Left colon (tissue), 2 donors: ENCODE results near the gene BMPR2. TPM values are rescaled to one million over a fixed set of nuclear protein-coding genes. Genes with fewer than 3 reads are reported as not detected.
"Not testable (repeated sequence)": the region's sequence is repeated elsewhere in the genome, so short reads cannot be mapped to it uniquely, and the experiment has no call there.

Source experiments
- ATAC-seq: fragments of 200-7000 bp; cut with Tn5 transposase; one replicate; pipeline ENCODE4 v1.9.1; 2020; ENCODE audit warnings: mild to moderate bottlenecking, moderate library complexity
- DNase-seq, 2 donors: peaks; one replicate each; pipeline ENCODE4 v3.0.0-alpha.2; 2020
- intact Hi-C, 2 donors: fragments of 100-400 bp; cut with DNase I in 1 of 2; cut with micrococcal nuclease in 1 of 2; formaldehyde crosslinking; loops; one replicate each; pipeline versions ENCODE4 v1.11.2 to v1.14.0; 2022; cut with DNase I, micrococcal nuclease
- total RNA-seq, 2 donors: library from RNA; stranded (reverse); fragmentation: NEBNext Ultra II Directional; extraction: Animal tissue kit (Norgen Biotek cat#: 25700); gene quantifications; one replicate each; pipeline ENCODE4 v1.2.1, GENCODE V29; 2021
- donor health status: DM: no; HTN: no; CAD: no.
- donor health status: DM: yes; HTN: yes; CAD: no.

The BMPR2 gene
- total RNA-seq, 2 donors from 2014 or later = 40.8 to 42.8 TPM

GRCh38 chr2:202564226-202564625, 188.1 kb downstream of the BMPR2 start:
- DNase-seq (no peak), ATAC-seq (no peak)
- intact Hi-C loops = no loop called here

- intact Hi-C loops = no loop called here
- ATAC-seq (no peak), DNase-seq (no peak)
These were observed 190.2 kb downstream of the BMPR2 start for GRCh38 chr2:202566286-202566685.

- DNase-seq = no peak
- intact Hi-C loops = no loop called here
- ATAC-seq = no peak
These were observed 198.4 kb downstream of the BMPR2 start for GRCh38 chr2:202574541-202574940.

- not testable (repeated sequence) for ATAC-seq, DNase-seq
These were observed 199.1 kb downstream of the BMPR2 start for GRCh38 chr2:202575194-202575593.

GRCh38 chr2:202577250-202578183, 201.4 kb downstream of the BMPR2 start:
- no peak for ATAC-seq
- intact Hi-C loops = no loop called here
- DNase-seq = no peak

More at GRCh38 chr2:202575194-202575593, 199.1 kb downstream of the BMPR2 start:
- intact Hi-C loops = not testable (repeated sequence)

GRCh38 chr2:202582846-202583245, 206.7 kb downstream of the BMPR2 start:
- intact Hi-C loops = loop anchor here in 1 of 2 donors (10.0 kb wide), 1 partner anchor 292 kb away; the partner anchor contains the start of gene ICA1L
- DNase-seq, ATAC-seq: not testable (repeated sequence)

GRCh38 chr2:202583709-202584219, 207.6 kb downstream of the BMPR2 start:
- intact Hi-C loops = loop anchor here in 1 of 2 donors (10.0 kb wide), 1 partner anchor 291 kb away; the partner anchor contains the start of gene ICA1L
- DNase-seq (no peak), ATAC-seq (peak; percentile 57)

GRCh38 chr2:202588647-202589581, 212.8 kb downstream of the BMPR2 start:
- intact Hi-C loops = loop anchor here in 1 of 2 donors (10.0 kb wide), 1 partner anchor 286 kb away; the partner anchor contains the start of gene ICA1L
- DNase-seq (peak; percentile 68 to 77), ATAC-seq (peak; percentile 90)

GRCh38 chr2:202589582-202589949, 213.4 kb downstream of the BMPR2 start:
- intact Hi-C loops = loop anchor here in 1 of 2 donors (10.0 kb wide), 1 partner anchor 285 kb away; the partner anchor contains the start of gene ICA1L
- ATAC-seq (no peak), DNase-seq (no peak)

- DNase-seq (no peak), ATAC-seq (no peak)
- intact Hi-C loops = no loop called here
These were observed 216.4 kb downstream of the BMPR2 start for GRCh38 chr2:202592566-202592965.

- DNase-seq (no peak), ATAC-seq (peak; percentile 83)
- intact Hi-C loops = no loop called here
These were observed 223.0 kb downstream of the BMPR2 start for GRCh38 chr2:202599105-202599504.

GRCh38 chr2:202599911-202600310, 223.8 kb downstream of the BMPR2 start:
- no peak for DNase-seq
- peak; percentile 85 for ATAC-seq
- intact Hi-C loops = no loop called here

- DNase-seq (no peak), ATAC-seq (no peak)
- intact Hi-C loops = no loop called here
These were observed 228.6 kb downstream of the BMPR2 start for GRCh38 chr2:202604699-202605098.

GRCh38 chr2:202605174-202605573, 229.0 kb downstream of the BMPR2 start:
- DNase-seq (no peak), ATAC-seq (no peak)
- intact Hi-C loops = no loop called here

GRCh38 chr2:202608142-202608852, 232.2 kb downstream of the BMPR2 start:
- ATAC-seq (no peak), DNase-seq (no peak)
- intact Hi-C loops = no loop called here

- intact Hi-C loops = no loop called here
- DNase-seq (no peak), ATAC-seq (peak; percentile 100)
These were observed 233.4 kb downstream of the BMPR2 start for GRCh38 chr2:202609381-202610145.

GRCh38 chr2:202610380-202610779, 234.3 kb downstream of the BMPR2 start:
- ATAC-seq (no peak), DNase-seq (no peak)
- intact Hi-C loops = no loop called here

GRCh38 chr2:202612145-202612544, 236.0 kb downstream of the BMPR2 start:
- no peak for ATAC-seq
- intact Hi-C loops = no loop called here
- no peak for DNase-seq
